H1 (cell line): ENCODE measurements around the gene RHOG. TPM values are rescaled to one million over a fixed set of nuclear protein-coding genes. Genes with fewer than 3 reads are reported as not detected.

Experiments
- EZH2 ChIP-seq: fragments of 200-600 bp; sonication (generic); IDR thresholded peaks from 2 replicates; pipeline ENCODE4 v1.7.1; 2012; ENCODE audit warnings: low read depth, mild to moderate bottlenecking, moderate library complexity, low read length, inconsistent platforms; ENCODE audit not compliant: severe bottlenecking
- HDAC2 ChIP-seq, 2 experiments: fragments of 300-600 bp in 1 of 2; sonication (generic) in 1 of 2; IDR thresholded peaks; 2 replicates each; pipeline ENCODE4 v1.6.1; 2011 to 2012; ENCODE audit warnings: low read depth in 2 of 2, low read length in 2 of 2, mild to moderate bottlenecking in 2 of 2, moderate library complexity in 2 of 2, borderline replicate concordance in 1 of 2, inconsistent platforms in 1 of 2
- KDM4A ChIP-seq: IDR thresholded peaks from one replicate; pipeline ENCODE4 v1.7.1; 2012; ENCODE audit warnings: low read depth, mild to moderate bottlenecking, moderate library complexity, low read length, inconsistent platforms; ENCODE audit not compliant: severe bottlenecking
- TAF1 ChIP-seq: IDR thresholded peaks from 2 replicates; pipeline ENCODE4 v1.6.1; 2011; ENCODE audit warnings: mild to moderate bottlenecking, low read depth, low read length
- polyA plus RNA-seq, 7 experiments: library from polyadenylated mRNA; depleted of rRNA in 3 of 7; stranded (reverse) in 5 of 7; unstranded in 2 of 7; fragments of >200 nt in 5 of 7; fragments of 200-250 nt in 2 of 7; gene quantifications; 1 replicate in 5 of 7; 2 replicates in 1 of 7; 4 replicates in 1 of 7; pipeline versions ENCODE4 v1.2.1 to v1.2.3, GENCODE V29; 2011 to 2013; ENCODE audit warnings: missing spikeins in 2 of 7, mixed read lengths in 2 of 7
- total RNA-seq: library from RNA; stranded (reverse); fragmentation: NEBNext Ultra II Directional; extraction: Animal tissue kit (Norgen Biotek cat#: 25700); gene quantifications from 2 replicates; pipeline ENCODE4 v1.2.1, GENCODE V29; 2021

Gene RHOG
- total and polyA plus RNA-seq, 2 of the 8 experiments (the other 6 are each of a cell fraction or from before 2014, with no cell fraction given) = 28.3 to 69.6 TPM

DNA sequence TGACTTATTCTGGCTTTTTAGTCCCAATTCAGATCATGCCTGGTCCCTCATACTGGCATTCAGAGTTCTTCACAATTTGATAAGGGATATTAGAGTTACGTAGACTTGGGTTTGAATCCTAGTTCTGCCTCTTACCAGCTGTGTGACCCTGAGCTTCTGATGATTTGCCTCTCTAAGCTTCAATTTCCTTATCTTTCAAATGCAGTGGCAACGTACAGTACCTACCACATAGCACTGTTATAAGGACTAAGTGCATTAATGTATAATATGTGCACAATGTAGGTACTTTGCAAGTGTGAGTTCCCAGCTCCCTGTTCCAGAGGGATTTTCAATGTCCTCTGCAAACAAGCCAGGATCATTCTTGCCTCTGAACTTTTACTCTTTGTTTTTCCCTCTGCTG, 7.3 kb downstream of the RHOG start (continued):
- TF ChIP-seq KDM4A (no peak), TAF1 (no peak), EZH2 (no peak), HDAC2 (IDR thresholded peaks at IDR 0.05; ENCODE audit: borderline replicate concordance in 1 of 2, low read depth in 2 of 2, low read length in 2 of 2) (no peak)
